Fibroblast of gingiva (primary cell): ENCODE data around the gene NEO1.

Source experiments
- DNase-seq: peaks from one replicate; pipeline ENCODE4 v3.0.0-alpha.2; 2011; ENCODE audit warnings: low read depth

Gene NEO1

DNA sequence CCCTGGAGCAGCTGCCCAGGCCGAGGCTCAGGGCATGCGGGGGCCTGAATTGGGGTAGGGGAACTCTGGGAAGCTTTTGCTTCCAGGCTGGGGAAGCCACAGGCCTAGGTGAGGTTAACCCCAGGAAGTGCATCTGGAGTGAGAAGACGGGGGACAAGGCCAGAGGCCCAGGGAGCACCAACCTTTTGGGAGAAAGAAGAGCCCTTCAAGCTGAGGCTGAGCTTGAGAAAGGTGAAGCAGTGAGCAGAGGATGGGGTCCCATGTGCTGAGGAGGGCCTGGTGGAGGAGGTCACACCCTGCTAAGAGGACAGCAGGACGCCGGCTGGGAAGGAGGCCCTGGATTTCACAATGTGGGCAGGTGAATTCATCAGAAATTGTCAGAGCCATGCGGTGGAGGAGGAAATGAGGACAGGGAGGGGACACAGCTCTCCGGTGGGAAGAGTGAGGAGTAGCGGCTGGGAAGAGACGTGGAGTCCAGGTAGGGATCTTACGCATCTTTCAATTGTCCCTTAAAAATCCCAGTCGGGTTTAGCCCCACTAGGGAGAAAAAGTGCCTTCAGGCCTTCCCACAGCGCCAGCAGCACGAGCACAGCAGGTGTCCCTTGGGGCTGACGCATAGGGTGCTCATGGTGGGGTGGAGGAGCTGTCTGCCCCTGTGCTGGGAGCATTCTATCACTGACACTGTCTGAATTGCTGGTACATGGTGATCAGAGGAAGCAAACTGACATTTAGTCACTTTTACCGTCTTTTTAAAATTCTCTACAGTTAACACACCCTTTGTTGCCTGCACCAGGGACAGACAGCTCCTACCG lies 265.6 kb downstream of the NEO1 start:
- no peak for DNase-seq

DNA sequence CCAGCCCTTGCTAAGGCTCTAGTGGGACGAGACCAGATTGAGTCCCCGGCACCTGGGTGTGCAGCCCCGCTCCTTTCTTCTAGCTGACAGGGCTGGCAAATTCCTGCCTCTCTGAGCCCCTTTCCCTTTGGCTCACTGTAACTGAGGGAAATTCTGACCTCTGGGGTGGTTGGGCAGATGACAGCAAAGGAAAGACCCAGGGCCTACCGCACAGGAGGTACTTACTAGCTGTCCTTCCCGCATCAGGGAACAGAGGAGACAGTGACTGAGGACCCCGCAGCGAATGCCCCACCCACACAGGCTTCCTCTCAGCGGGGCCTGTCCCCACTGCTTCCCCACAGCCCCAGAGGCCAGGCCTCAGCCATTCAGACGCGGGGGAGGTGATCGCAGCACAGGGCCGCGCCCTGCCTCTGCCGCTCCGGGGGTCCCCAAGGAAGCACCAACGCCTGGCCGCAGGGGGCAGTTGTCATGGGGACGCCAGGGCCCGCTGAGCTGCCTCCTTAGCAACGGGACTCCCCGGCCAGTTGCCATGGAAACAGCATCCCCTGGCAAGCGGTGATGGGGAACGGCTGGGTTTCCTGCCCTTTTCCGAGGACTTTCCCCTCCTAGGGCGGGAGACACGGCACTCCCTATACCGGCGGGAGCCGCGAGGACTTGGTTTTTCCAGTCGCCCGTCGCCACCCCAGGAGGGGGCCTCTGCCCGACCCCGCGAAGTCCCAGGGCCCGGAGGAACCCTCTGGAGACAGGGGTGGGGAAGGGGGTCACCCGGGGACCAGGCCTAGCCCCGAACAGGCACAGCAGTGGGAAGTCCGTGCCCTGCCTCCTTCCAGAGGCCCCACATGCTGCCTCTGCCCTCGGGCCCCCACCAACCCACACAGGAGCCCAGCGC lies 266.4 kb downstream of the NEO1 start:
- no peak for DNase-seq

DNA sequence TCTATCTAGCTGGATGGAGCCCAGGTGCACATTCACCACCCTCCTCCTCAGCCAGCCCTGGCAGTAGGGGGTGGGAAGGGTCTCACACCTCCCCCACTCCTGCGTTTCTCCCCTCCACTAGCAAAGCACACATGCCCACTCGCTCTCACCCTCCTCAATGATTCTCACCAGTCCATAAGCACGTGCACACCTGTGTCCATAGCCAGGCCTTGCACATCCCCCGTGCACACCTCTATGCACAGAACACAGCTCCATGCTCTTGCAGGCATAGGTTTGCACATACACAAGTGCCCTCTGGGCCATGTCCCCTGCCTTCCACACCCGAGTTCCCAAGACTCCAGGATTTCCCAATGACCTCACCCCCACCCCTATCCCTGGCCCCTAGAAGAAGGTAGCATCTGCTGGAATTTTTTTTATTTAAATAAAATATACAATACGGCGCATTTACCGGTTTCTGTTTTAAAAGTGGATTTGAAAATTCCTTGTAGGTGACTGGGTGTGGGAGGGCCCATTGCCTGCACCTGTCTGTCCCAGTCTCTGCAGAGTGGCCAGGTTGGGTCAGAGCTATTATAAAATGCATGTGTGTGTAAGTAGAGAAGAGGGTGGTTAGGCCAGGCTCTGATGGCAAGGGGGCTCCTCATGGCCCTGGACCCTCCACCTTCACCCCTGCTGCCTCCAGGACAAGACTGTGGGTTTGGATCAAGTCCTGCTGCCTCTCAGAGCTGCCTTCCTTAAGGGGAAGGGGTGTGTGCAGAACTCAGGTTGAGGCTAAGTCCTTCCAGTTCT lies 267.4 kb downstream of the NEO1 start:
- no peak for DNase-seq

GRCh38 chr15:73320619-73321180 lies 268.4 kb downstream of the NEO1 start:
- no peak for DNase-seq

DNA sequence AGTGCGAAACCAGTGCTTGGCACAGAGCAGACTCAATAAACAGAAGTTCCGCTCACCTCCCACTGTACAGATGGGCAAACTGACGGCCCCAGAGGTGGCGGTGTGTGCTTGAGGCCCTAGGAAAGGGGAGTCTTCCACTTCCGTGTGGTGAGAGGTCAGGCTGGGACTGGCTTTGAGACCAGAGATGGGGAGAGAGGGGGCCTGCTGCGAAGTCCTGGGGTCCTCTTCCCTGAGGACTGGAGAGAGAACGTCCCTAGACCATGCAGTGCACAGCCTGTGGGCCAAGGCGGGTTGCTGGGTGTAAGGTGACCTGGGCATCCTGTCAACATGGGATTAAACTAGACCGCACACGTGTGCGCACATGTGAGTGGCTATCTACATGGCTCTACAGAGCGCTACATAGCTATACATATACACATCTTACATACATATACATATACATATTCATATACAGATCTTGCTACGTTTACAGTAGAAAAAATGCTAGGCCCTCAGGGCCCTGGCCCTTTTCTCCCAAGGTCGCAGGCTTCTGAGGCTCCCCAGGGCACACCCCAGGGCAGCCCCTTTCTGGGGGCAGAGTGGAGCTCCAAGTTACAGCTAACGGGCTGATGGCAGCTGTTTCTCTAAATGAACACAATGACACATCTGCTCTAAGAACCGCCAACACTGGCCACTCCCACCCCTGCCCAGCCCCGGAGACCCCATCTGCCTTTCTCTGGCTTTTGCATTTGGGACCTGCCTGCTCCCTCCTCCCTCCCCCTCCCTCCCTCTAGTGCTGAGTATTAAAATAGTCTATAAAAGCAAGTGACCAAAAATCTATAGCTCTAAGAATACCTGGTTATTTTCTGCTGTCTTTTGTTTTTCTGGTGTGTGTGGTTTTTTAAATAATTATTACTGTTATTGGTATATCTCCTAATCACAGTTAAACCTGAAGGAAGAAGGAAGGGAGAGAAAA lies 269.5 kb downstream of the NEO1 start:
- DNase-seq: no peak

DNA sequence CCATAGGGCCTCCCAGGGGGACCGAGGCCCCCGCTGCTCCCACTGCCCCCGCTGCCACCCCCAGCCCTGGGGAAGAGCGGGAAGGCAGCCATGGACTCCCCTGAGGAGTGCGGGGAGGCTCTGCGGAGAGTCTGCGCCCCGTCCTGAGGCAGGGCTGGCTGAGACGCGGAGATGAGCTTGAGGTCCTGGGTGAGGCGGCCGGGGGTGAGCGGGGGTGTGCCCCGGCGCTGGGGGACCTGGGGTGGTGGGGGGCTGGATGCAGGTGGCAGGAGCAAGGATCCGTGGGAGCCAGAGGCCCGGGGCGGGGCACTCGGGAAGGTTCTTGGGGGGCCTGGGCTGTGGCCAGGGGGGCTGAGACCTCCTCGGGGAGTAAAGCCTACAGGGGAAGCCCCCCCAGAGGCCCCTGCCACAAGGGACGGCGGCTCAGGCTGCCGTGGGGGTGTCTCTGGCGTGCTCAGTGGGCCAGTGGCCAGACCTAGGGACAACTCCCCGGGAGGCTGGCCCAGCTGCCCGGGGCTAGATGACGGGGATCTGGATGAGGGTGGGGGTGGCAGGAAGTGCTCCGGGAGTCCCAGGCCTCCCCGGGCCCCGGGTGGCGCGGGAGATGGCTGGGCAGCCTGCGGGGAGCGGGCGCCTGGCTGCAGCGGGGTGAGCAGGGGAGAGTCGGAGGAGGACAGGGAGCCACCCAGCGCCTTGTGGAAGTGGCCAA lies 270.6 kb downstream of the NEO1 start:
- DNase-seq: no peak

DNA sequence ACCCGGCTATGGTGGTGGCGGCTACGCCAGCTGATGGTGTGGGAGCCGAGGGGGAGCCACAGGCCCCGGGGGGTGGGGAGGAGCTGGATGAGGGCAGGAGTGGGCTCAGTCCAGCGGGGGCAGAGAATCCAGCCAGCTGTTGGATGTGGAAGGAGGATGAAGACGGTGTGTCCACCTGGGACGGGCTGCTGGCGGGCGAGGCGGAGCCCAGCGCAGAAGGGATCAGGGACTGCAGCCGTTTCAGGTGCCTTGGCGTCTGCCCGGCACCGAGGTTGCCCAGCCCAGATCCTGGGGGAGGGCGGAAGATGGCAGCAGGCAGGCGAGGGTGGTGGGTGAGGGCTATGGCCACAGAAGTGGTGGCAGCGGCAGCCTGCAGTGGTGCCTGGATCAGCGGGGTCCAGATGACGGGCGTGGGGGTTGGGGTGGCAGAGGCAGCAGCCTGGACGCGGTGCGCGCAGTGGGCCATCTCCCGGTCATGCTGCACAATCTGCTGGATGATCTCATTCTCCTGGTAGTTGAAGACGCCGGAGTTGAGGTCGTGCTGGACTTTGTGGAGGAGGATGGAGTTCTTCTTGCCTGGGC lies 271.2 kb downstream of the NEO1 start:
- no peak for DNase-seq

DNA sequence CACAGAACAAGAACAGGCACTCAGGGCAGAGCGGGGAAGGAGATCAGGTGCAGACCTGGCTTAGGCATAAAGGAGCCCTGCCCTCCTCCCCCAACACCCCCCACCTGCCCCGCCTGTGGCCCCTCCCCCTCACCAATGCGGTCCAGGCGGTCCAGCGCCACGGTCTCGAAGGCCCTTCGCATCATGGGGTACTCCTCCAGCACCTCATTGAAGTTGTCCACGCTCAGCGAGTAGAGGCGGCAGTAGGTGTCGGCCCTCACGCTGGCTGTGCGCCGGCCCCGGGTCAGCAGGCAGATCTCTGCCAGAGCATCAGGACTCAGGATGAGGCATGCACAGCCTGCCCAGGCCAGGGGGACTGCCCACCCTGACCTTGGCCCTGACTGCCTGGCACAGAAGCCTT lies 271.7 kb downstream of the NEO1 start:
- DNase-seq: no peak

- no peak for DNase-seq
These were observed 272.4 kb downstream of the NEO1 start for GRCh38 chr15:73324496-73325170.

DNA sequence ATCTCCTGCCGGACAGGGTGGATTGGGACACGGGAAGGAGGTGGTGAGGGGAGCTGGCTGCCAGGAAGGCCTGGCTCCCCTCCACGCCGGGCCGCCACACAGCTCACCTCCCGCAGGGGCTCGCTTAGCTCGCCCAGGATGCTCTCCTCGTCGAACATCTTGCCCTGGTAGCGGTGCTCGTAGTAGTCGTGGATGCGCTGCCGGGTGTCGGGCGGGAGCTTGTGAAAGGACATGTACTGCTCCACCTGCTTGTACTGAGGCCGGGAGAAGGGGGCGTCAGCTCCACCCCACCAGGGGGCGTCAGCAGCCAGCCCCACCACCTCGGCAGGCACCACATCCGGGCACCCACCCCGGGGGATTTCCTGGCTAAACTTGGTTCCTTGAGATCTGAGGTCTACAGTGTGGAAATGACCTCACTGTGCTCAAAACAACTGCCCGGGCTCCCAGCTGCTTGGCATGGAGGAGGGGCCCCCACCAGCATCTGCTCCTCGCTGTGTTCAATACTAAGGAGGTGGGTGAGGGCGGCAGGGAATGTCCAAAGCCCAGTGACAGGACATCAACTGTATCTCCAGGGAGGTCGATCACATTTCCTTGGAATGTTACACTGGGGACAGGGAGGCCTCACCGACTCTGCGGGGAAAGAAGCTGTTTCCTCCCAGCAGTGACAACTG lies 273.1 kb downstream of the NEO1 start:
- DNase-seq: no peak

- DNase-seq: no peak
These were observed 273.9 kb downstream of the NEO1 start for GRCh38 chr15:73326157-73326556.

DNA sequence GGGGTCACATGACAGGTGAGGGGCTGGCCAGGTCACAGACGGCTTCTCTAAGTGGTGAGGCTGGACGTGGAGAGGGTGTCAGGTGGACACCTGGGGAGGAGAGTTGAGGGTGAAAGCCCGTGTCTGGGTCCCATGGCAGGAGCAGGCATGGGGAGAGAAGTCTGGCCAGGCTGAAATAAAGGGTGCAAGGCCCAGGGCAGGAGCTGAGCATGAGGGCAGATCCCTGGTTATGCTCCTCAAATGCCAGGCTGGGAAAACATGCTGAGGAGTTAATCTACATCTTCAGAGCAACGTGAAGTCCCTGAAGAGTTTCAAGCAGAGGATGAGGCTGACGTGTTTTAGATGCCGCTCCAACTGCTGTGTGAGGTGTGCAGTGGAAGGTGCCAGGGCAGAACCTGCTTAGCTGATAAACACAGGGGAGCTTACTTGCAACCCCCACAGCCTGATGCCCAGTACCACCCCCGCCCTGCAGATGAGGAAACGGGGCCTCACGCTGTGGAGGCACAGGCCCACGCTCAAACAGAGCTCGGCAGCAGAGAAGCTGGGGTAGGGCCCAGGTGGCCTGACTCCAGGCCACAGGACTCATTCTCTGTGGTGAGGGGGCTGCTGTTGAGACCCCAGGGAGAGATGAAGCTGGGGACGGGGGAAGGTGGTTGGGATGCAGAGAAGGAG lies 276.0 kb downstream of the NEO1 start:
- DNase-seq: no peak

DNA sequence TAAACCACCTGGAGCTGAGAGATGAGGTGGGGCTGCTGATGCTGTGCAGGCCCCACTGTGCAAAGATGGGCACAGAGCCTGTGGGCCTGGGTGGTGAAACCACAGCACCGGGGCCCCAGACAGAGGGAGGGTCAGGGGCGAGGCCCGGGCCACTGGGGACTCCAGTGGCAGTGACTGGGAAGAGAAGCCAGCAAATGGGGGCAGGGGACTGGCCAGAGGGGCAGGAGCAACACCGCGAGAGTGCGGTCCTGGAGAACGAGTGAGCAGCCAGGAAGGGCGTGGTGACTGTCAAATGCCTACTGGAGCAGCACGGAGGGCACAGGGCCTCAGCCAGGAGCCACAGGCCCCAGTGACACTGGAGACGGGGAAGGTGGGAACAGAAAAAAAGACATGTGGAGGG lies 276.7 kb downstream of the NEO1 start:
- no peak for DNase-seq

GRCh38 chr15:73329501-73330200 lies 277.4 kb downstream of the NEO1 start:
- DNase-seq: no peak

DNA sequence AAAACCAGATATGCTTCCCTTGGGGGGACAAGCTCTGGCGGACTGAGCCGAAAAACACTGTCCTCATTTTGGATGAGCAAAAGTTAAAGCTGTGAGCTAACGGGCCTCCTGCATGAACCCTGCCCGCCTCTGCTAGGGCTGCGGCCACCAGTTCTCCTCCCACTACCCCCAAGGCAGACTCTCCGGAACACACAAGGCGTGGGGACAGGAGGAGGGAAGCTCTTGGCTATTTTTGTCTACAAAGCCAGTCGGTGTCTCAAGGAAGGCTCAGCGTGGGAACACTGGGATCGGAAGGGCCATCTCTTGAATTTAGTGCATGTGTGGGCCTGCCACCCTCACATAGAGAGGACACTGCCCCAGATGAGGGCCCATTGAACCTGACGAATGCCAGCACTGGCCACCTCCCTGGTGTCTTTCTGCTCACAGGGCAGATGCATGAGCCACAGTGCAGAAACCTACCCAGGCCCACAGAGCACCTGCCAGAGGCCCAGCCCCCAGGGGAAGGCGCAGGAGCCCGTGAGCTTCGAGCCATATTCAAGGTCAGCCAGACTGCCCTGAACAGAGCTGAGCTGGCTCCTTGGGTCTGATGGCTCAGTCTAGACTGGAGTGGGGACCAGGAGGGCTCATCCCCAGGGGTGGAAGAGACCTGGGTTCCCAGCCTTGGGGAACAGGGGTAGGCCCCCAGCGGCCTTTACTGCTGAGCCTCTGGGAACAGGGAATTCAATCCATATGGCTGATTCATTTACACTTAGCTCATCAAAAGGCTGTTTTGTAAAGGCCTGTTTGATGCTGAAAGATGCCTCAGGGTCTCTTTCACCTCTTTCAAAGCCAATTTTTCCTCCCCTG lies 278.2 kb downstream of the NEO1 start:
- no peak for DNase-seq

DNA sequence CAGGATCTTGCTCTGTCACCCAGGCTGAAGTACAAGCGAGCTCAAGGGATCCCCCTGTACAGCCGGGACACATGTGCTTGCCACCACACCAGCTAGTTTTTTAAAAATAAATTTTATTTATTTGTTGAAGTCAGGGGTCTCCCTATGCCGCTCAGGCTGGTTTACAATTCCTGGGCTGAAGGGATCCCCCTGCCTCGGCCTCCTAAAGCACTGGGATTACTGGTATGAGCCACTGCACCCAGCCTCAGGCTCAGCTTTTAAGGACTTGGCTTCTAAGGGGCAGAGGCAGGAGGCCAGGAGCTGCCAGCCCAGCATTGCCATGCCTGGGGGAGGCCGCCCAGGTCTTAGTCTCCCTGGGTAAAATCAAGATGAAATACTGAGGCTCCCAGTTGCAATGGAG lies 279.2 kb downstream of the NEO1 start:
- DNase-seq: no peak
